ENCODE data around the gene ISG15.
"Not testable (repeated sequence)": the region's sequence is repeated elsewhere in the genome, so short reads cannot be mapped to it uniquely, and the experiment has no call there.

Gene ISG15

GRCh38 chr1:971751-972506 is 41.4 kb upstream of the ISG15 start:
- TF ChIP-seq ZNF274 (IDR thresholded peaks at IDR 0.05; ENCODE audit: low read depth, low read length), result no peak
- H3K4me3 ChIP-seq (ENCODE audit: low read length), result no peak overlapping the region

GRCh38 chr1:972726-973458 is 40.4 kb upstream of the ISG15 start:
- no peak overlapping the region for H3K4me3 ChIP-seq (ENCODE audit: low read length)
- TF ChIP-seq ZNF274 (IDR thresholded peaks at IDR 0.05; ENCODE audit: low read depth, low read length), result no peak

DNA sequence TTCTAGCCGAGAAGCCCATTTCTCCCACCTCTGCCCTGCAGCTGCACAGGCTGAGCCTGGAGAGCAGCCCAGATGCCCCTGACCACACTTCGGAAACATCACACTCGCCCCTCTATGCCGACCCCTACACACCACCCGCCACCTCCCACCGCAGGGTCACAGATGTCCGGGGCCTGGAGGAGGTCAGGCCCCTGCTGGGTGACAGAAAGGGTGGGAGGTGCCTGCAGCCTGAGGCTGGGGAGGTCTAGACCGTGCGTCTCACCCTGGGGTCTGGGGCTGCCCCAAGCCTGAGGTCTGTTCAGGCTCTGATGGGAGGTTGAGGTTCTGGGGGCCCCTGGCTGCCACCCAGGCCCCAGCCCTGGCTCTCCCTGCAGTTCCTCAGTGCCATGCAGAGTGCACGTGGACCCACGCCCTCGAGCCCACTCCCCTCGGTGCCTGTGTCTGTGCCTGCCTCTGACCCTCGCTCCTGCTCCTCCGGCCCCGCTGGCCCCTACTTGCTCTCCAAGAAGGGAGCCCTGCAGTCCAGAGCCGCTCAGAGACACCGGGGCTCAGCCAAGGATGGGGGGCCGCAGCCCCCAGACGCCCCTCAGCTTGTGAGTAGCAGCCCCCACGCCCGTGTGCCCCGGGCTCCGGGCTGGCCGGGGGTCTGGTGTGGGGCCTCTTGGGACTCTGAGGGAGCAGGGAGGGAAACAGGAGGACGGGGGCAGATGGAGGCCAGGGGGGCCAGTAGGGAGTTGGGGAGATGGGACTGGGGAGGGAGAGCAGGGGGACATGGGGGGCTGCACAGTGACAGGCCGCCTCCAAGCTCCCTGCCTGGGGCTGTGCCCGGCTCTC is 39.6 kb upstream of the ISG15 start:
- H3K4me3 ChIP-seq (ENCODE audit: low read length), result no peak overlapping the region
- no peak for TF ChIP-seq ZNF274 (IDR thresholded peaks at IDR 0.05; ENCODE audit: low read depth, low read length)

- TF ChIP-seq ZNF274 (IDR thresholded peaks at IDR 0.05; ENCODE audit: low read depth, low read length), result no peak
Measured at GRCh38 chr1:974293-974640, 39.0 kb upstream of the ISG15 start.

DNA sequence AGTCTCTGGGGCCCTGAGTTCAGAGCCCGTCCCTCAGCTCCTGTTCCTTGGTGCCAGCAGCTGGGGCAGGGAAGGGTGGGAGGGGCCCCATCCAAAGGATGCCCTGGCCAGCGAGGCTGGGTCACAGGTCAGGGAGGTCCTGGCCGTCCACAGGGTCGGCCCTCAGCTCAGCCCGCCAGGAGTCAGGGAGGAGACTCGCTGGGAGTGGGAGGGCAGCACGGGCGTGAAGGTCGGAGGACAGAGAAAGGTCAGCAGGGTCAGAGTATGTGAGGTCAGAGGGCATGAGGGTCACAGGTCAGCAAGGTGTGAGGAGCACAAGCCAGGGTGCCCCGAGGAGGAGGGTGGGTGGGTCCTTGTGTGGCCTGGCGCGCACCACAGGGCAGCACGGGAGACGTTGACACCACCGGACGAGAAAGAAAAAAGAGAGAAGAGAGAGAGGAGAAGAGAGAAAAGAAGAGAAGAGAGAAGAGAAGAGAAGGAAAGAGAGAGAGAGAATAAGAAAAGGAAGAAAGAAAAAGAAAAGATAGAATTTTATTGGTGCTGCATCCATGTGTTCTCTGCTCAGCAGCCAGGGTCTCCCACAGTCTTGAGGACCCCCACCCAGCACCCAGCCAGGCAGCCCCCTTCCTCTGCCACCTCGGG is 38.5 kb upstream of the ISG15 start:
- H3K4me3 ChIP-seq (ENCODE audit: low read length), result no peak overlapping the region
- TF ChIP-seq ZNF274 (IDR thresholded peaks at IDR 0.05; ENCODE audit: low read depth, low read length), result no peak

More at GRCh38 chr1:974293-974640, 39.0 kb upstream of the ISG15 start:
- H3K4me3 ChIP-seq (ENCODE audit: low read length), result no peak overlapping the region

GRCh38 chr1:975365-975764 is 37.9 kb upstream of the ISG15 start:
- no peak for TF ChIP-seq ZNF274 (IDR thresholded peaks at IDR 0.05; ENCODE audit: low read depth, low read length)
- no peak overlapping the region for H3K4me3 ChIP-seq (ENCODE audit: low read length)

DNA sequence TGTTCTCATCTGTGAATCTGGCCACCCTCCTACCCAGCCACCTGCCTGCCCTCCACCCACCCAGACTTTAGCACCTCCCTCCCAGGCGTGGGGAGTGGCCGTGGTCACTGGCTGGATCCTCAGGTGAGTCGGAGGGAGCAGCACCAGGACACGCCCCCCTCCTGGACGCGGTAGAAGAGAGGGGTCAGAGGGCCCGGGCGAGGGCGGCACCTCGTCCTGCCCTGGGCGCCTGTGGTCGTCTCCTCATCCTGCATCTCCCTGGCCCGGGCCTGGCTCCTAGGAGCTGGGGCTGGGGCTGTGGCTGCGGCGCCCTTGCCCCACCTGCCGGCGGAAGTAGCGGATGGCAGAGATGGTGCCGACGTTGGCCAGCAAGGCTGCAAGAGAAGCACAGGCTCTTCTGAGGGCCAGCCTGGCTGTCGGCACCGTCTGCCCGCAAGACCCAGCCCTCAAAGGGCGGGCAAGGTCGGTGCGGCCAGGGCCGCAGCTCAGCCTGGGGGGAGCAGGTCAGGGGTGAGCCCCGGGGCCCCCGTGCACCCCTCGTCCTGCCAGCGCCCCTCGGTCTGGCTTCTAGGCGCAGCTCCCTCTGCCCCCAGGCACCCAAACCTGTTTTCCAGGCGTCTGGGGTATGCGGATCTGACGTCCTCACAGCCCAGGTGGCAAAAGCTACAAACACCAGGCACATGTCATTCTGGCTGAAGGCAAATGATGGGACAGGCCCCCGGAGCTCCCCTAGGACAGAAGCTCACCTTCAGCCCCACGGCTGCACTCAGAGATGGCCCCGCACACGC is 37.2 kb upstream of the ISG15 start:
- no peak overlapping the region for H3K4me3 ChIP-seq (ENCODE audit: low read length)
- no peak for TF ChIP-seq ZNF274 (IDR thresholded peaks at IDR 0.05; ENCODE audit: low read depth, low read length)

DNA sequence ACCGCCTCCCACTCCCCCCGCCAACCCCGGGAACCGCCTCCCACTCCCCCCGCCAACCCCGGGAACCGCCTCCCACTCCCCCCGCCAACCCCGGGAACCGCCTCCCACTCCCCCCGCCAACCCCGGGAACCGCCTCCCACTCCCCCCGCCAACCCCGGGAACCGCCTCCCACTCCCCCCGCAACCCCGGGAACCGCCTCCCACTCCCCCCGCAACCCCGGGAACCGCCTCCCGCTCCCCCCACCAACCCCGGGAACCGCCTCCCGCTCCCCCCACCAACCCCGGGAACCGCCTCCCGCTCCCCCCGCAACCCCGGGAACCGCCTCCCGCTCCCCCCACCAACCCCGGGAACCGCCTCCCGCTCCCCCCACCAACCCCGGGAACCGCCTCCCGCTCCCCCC is 36.5 kb upstream of the ISG15 start:
- H3K4me3 ChIP-seq (ENCODE audit: low read length), result not testable (repeated sequence)

DNA sequence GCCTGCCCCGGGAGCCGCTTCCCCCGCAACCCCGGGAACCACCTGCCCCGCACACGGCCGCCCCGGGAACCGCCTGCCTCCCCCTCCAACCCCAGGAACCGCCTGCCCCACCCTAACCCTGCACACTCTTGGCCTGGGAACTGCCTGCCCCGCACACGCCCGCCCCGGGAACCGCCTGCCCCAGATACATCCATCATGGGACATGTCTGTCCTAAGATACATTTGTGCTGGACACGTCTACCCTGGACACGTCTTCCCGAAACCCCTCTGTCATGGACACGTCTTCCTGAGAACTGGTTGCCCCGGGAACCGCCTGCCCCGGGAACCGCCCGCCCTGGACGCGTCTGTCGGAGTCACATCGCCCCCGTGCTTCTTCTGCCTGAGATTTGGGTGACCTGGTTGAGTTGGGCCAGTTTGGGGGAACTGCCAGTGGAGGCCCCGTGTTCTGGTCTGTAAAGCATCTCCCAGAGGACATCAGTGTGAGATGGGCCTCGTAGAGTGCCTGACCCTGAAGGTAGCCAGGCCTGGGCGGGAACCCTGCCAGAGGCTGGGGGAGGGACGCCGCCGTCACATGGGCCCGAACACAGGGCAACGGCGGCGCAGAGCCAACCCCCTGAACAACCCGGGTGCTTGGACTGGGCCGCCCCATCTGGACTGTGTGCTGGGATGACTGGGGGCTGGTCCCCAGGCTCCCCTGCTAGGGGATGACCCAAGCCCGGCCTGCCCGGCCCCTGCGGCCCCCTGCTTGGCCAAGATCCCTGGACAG is 35.0 kb upstream of the ISG15 start:
- H3K4me3 ChIP-seq (ENCODE audit: low read length), result no peak overlapping the region
- no peak for TF ChIP-seq ZNF274 (IDR thresholded peaks at IDR 0.05; ENCODE audit: low read depth, low read length)

GRCh38 chr1:978835-979743 is 34.2 kb upstream of the ISG15 start:
- TF ChIP-seq ZNF274 (IDR thresholded peaks at IDR 0.05; ENCODE audit: low read depth, low read length), result no peak

DNA sequence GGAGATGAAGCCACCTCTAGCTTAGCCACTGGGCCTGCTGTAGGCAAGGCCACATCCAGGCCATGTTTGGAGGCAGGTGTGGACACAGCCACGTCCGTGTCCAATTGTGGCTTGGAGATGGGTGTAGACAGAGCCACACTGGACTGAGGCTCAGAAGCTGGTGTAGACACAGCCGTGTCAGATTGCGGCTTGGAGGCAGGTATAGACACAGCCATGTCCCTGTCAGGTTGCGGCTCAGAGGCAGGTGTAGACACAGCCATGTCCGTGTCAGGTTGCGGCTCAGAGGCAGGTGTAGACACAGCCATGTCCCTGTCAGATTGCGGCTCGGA is 33.6 kb upstream of the ISG15 start:
- H3K4me3 ChIP-seq (ENCODE audit: low read length), result no peak overlapping the region
- TF ChIP-seq ZNF274 (IDR thresholded peaks at IDR 0.05; ENCODE audit: low read depth, low read length), result no peak

More at GRCh38 chr1:978835-979743, 34.2 kb upstream of the ISG15 start:
- H3K4me3 ChIP-seq (ENCODE audit: low read length), result no peak overlapping the region

DNA sequence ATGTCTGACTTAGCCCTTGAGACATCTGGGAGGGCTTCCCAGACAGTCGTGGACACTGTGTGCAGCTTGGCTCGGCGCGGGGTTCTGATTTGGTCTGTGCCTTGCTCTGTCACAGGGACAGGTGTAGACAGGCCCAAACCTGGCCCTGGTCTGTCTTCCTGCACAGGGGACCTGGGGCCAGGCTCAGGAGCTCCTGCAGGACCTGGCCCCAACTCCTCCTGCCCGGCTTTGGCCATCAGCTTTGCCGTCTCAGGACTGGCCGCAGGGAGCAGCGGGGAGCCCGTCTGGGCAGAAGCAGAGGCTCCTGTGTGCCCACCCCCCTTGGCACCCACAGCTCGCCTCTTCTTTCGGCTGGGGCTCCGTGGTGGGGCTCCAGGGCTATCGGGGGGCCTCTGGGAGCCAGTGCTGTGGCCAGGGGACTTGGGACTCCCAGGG is 33.1 kb upstream of the ISG15 start:
- TF ChIP-seq ZNF274 (IDR thresholded peaks at IDR 0.05; ENCODE audit: low read depth, low read length), result no peak
- no peak overlapping the region for H3K4me3 ChIP-seq (ENCODE audit: low read length)

Data from GM08714 (cell line).